ENCODE results near the gene EBF3.

EBF3 gene

GRCh38 chr10:129972145-129972965, 8.3 kb upstream of the EBF3 start:
- Histone ChIP-seq H3K27me3 (ENCODE audit: insufficient read depth, poor library complexity, severe bottlenecking) (peaks cover 61% of the 10 kb centered on the region), H3K27ac (ENCODE audit: poor library complexity, severe bottlenecking) (no peak overlapping the region), H3K36me3 (ENCODE audit: low read depth) (no peaks in the 10 kb centered on the region), H3K4me3 (ENCODE audit: severe bottlenecking) (no peak overlapping the region), H3K4me1 (ENCODE audit: insufficient read depth, poor library complexity, severe bottlenecking) (no peaks in the 10 kb centered on the region), H3K9me3 (ENCODE audit: severe bottlenecking) (no peaks in the 10 kb centered on the region)
- DNase-seq (ENCODE audit: low spot score) (no peak), ATAC-seq (ENCODE audit: low read depth) (no peak)
- TF ChIP-seq, protein P1, sequence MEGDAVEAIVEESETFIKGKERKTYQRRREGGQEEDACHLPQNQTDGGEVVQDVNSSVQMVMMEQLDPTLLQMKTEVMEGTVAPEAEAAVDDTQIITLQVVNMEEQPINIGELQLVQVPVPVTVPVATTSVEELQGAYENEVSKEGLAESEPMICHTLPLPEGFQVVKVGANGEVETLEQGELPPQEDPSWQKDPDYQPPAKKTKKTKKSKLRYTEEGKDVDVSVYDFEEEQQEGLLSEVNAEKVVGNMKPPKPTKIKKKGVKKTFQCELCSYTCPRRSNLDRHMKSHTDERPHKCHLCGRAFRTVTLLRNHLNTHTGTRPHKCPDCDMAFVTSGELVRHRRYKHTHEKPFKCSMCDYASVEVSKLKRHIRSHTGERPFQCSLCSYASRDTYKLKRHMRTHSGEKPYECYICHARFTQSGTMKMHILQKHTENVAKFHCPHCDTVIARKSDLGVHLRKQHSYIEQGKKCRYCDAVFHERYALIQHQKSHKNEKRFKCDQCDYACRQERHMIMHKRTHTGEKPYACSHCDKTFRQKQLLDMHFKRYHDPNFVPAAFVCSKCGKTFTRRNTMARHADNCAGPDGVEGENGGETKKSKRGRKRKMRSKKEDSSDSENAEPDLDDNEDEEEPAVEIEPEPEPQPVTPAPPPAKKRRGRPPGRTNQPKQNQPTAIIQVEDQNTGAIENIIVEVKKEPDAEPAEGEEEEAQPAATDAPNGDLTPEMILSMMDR (IDR thresholded peaks at IDR 0.05; ENCODE audit: poor library complexity, severe bottlenecking), result no peak

DNA sequence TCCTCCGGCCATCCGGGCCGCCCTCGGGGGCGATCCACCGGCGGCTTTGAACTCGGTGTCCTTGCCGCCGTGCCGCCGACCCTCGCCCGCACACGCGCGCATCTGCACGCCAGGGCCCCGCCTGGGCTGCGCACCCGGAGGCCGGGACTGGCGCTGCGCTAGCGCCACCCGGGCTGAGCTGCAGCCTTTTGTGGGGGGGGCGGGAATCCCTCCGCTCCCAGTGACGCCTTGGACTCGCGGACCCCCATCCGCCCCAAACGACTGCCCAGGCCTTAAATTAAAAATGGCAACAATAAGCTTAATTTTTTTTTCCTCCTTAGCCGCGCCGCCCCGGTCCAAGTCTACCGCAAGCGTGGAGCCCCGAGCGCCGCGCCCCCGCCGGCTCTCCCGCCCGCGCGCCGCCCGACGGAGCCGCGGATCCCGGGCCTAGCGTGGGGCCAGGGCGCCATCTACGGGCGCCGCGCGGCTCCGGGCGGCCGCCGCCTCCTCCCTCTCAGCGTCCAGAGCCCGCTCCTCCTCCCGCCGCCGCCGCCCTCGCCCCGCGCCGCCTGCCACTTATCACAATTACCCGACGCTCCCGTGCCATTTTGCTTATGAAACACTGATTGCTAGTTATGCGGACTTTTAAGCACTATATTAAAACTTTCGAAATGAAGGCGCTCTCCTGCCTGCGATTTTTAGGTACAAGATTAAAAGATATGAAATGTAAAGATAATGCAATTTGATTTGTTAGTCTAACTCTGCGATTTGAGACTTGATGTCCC, 7.5 kb upstream of the EBF3 start:
- ATAC-seq (ENCODE audit: low read depth), result peak; percentile 74
- Histone ChIP-seq H3K4me3 (ENCODE audit: severe bottlenecking) (no peak overlapping the region), H3K4me1 (ENCODE audit: insufficient read depth, poor library complexity, severe bottlenecking) (no peaks in the 10 kb centered on the region), H3K27me3 (ENCODE audit: insufficient read depth, poor library complexity, severe bottlenecking) (peaks cover 69% of the 10 kb centered on the region), H3K9me3 (ENCODE audit: severe bottlenecking) (no peaks in the 10 kb centered on the region), H3K27ac (ENCODE audit: poor library complexity, severe bottlenecking) (no peak overlapping the region), H3K36me3 (ENCODE audit: low read depth) (no peaks in the 10 kb centered on the region)
- TF ChIP-seq, protein P1 (IDR thresholded peaks at IDR 0.05; ENCODE audit: poor library complexity, severe bottlenecking), result peak; percentile 80
- no peak for DNase-seq (ENCODE audit: low spot score)

GRCh38 chr10:129970465-129971364, 6.6 kb upstream of the EBF3 start:
- H3K4me3 ChIP-seq (ENCODE audit: severe bottlenecking), result no peak overlapping the region
- no peak for DNase-seq (ENCODE audit: low spot score)
- no peak overlapping the region for H3K27ac ChIP-seq (ENCODE audit: poor library complexity, severe bottlenecking)
- no peaks in the 10 kb centered on the region for H3K4me1 ChIP-seq (ENCODE audit: insufficient read depth, poor library complexity, severe bottlenecking)
- TF ChIP-seq, protein P1 (IDR thresholded peaks at IDR 0.05; ENCODE audit: poor library complexity, severe bottlenecking), result no peak
- no peak for ATAC-seq (ENCODE audit: low read depth)
- peaks cover 78% of the 10 kb centered on the region for H3K27me3 ChIP-seq (ENCODE audit: insufficient read depth, poor library complexity, severe bottlenecking)
- H3K9me3 ChIP-seq (ENCODE audit: severe bottlenecking), result no peaks in the 10 kb centered on the region
- no peaks in the 10 kb centered on the region for H3K36me3 ChIP-seq (ENCODE audit: low read depth)

- H3K4me3 ChIP-seq (ENCODE audit: severe bottlenecking), result no peak overlapping the region
- no peaks in the 10 kb centered on the region for H3K4me1 ChIP-seq (ENCODE audit: insufficient read depth, poor library complexity, severe bottlenecking)
- TF ChIP-seq, protein P1 (IDR thresholded peaks at IDR 0.05; ENCODE audit: poor library complexity, severe bottlenecking), result no peak
- H3K27ac ChIP-seq (ENCODE audit: poor library complexity, severe bottlenecking), result no peak overlapping the region
- peaks cover 85% of the 10 kb centered on the region for H3K27me3 ChIP-seq (ENCODE audit: insufficient read depth, poor library complexity, severe bottlenecking)
- DNase-seq (ENCODE audit: low spot score) (no peak), ATAC-seq (ENCODE audit: low read depth) (no peak)
- H3K9me3 ChIP-seq (ENCODE audit: severe bottlenecking), result no peaks in the 10 kb centered on the region
- H3K36me3 ChIP-seq (ENCODE audit: low read depth), result no peaks in the 10 kb centered on the region
Measured at GRCh38 chr10:129969911-129970464, 5.9 kb upstream of the EBF3 start.

All from RWPE2 (cell line).